ENCODE measurements around the gene ARHGAP26.

The ARHGAP26 gene

GRCh38 chr5:142737179-142737578 lies 33.0 kb upstream of the ARHGAP26 start:
- no peak for DNase-seq (ENCODE audit: low read depth in 1 of 2, low spot score in 1 of 2)
- no peak for TF ChIP-seq JUND (IDR thresholded peaks at IDR 0.05; ENCODE audit: low read depth)
- in situ Hi-C loops (cut with HindIII; ENCODE audit: low pct_unique_long_range_greater_than_20kb, low sequenced_read_pairs): no loop called here

DNA sequence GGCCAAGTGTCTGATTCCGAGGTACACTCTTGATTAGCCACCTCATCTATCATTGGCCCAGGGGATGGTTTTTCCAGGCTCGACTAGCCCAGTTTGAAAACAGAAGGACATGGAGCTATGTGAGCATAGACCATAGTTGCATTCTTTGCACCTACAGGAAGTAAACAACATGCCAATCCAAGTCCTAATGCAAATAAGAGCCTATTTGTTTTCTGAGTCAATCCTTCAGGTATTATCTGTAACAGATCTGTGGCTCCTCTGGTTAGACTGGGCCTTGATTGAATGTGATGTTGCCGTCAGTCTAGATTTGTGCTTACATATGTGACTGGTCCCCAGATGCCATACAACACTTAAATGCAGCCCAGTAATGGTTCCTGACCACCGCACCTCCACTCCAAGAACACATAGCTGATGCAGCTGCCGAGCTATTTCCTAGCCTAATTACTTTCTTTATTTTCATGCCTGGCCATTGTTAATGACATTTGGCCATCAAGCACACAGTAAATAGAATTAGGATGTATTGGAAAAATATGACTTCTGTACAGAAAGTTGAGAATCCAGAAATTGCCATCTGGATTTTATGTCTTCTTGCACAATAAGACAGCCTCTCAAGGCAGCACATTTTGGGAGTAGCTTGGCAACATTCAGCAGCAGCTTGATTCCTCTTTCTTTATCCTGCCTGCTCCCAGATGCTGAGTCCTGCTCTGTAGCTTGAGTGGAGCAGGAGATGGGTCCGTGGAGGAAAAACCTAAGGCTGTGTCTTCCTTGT lies 29.5 kb upstream of the ARHGAP26 start:
- in situ Hi-C loops (cut with HindIII; ENCODE audit: low pct_unique_long_range_greater_than_20kb, low sequenced_read_pairs): no loop called here

DNA sequence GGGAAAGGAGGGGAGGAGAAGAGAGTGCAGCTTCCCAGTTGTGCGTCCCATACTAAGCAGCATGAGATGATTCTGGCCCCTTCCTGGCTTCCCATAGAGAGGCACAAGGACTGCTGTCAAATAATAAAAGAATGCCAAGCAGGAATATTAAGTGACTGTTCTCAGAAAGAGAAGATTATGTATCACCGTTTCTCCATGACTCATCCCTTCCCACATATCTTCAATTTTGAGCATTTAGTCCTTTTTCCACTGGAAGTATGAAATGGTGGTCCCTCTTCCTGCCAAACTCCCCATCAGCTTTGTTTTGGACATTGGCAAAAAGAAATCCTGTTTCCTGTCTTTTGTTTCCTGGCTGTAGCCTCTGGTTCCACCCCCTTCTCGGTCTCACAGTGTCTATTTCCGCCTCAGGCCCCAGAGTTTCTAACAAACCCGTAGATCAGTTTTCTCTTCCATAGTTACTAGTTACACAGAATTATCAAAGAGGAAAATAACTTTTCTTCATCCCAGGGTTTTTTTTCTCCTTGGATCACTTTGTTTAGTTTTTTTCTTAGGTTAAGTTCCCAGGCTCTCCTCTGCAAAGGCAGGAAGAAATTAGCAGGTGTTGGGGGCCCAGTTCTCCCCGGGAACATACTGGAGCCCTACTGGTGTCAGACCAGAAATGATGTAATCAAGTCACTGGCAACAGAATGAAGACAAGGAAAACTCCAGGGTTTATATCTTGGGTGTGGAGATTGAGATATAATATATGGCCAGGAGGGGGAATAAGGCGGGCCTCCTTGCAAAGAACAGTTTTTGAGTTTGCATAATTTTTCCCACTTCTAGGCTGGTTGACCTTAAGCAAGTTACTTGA lies 26.4 kb upstream of the ARHGAP26 start:
- TF ChIP-seq JUND (IDR thresholded peaks at IDR 0.05; ENCODE audit: low read depth): no peak
- DNase-seq (ENCODE audit: low read depth in 1 of 2, low spot score in 1 of 2): no peak
- in situ Hi-C loops (cut with HindIII; ENCODE audit: low pct_unique_long_range_greater_than_20kb, low sequenced_read_pairs): no loop called here

More for the DNA sequence above, 29.5 kb upstream of the ARHGAP26 start:
- peak; percentile 98 for TF ChIP-seq JUND (IDR thresholded peaks at IDR 0.05; ENCODE audit: low read depth)
- peak; percentile 58 to 92 for DNase-seq (ENCODE audit: low read depth in 1 of 2, low spot score in 1 of 2)

- TF ChIP-seq JUND (IDR thresholded peaks at IDR 0.05; ENCODE audit: low read depth): no peak
- in situ Hi-C loops (cut with HindIII; ENCODE audit: low pct_unique_long_range_greater_than_20kb, low sequenced_read_pairs): no loop called here
- DNase-seq (ENCODE audit: low read depth in 1 of 2, low spot score in 1 of 2): no peak
These were observed 24.9 kb upstream of the ARHGAP26 start for GRCh38 chr5:142745268-142745667.

- DNase-seq (ENCODE audit: low read depth in 1 of 2, low spot score in 1 of 2): no peak
- in situ Hi-C loops (cut with HindIII; ENCODE audit: low pct_unique_long_range_greater_than_20kb, low sequenced_read_pairs): no loop called here
- TF ChIP-seq JUND (IDR thresholded peaks at IDR 0.05; ENCODE audit: low read depth): no peak
These were observed 23.4 kb upstream of the ARHGAP26 start for GRCh38 chr5:142746532-142747433.

GRCh38 chr5:142748132-142748531 lies 22.0 kb upstream of the ARHGAP26 start:
- in situ Hi-C loops (cut with HindIII; ENCODE audit: low pct_unique_long_range_greater_than_20kb, low sequenced_read_pairs): no loop called here
- no peak for TF ChIP-seq JUND (IDR thresholded peaks at IDR 0.05; ENCODE audit: low read depth)
- no peak for DNase-seq (ENCODE audit: low read depth in 1 of 2, low spot score in 1 of 2)

GRCh38 chr5:142748568-142749249 lies 21.5 kb upstream of the ARHGAP26 start:
- DNase-seq (ENCODE audit: low read depth in 1 of 2, low spot score in 1 of 2): peak in 1 of 2 experiments; percentile 54
- TF ChIP-seq JUND (IDR thresholded peaks at IDR 0.05; ENCODE audit: low read depth): no peak
- in situ Hi-C loops (cut with HindIII; ENCODE audit: low pct_unique_long_range_greater_than_20kb, low sequenced_read_pairs): no loop called here

DNA sequence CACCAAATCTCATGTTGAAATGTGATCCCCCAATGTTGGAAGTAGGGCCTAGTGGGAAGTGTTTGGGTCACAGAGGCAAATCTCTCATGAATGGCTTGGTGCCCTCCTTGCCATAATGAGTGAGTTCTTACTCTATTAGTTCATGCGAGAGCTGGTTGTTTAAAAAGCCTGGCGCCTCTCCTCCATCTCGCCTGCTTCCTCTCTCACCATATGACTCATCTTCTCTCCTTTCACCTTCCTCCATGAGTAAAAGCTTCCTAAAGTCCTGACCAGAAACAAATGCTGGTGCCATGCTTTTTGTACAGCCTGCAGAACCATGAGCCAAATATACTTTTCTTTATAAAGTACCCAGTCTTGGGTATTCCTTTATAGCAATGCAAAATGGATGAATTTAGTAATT lies 20.9 kb upstream of the ARHGAP26 start:
- DNase-seq (ENCODE audit: low read depth in 1 of 2, low spot score in 1 of 2): no peak
- no peak for TF ChIP-seq JUND (IDR thresholded peaks at IDR 0.05; ENCODE audit: low read depth)
- in situ Hi-C loops (cut with HindIII; ENCODE audit: low pct_unique_long_range_greater_than_20kb, low sequenced_read_pairs): no loop called here

GRCh38 chr5:142753116-142753631 lies 17.0 kb upstream of the ARHGAP26 start:
- in situ Hi-C loops (cut with HindIII; ENCODE audit: low pct_unique_long_range_greater_than_20kb, low sequenced_read_pairs): no loop called here
- no peak for TF ChIP-seq JUND (IDR thresholded peaks at IDR 0.05; ENCODE audit: low read depth)
- peak in 1 of 2 experiments; percentile 15 for DNase-seq (ENCODE audit: low read depth in 1 of 2, low spot score in 1 of 2)

DNA sequence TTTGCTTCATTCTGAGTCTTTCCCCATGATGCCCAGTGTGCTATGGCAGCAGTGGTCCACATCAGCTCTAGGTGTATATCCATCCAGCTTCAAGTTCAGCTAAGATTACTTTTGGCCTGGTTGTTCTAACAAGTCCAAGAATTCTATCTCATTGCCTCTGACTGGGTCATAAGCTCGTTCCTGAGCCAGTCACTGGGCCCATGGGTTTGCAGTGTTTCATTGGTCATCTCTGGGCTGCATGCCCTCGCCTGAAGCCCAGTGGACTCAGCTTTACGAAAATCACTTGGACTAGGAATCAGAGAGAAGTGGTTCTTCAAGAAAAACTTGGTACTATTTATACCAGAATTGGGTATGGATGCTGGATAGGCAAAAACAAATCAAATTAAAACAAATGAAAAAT lies 16.1 kb upstream of the ARHGAP26 start:
- in situ Hi-C loops (cut with HindIII; ENCODE audit: low pct_unique_long_range_greater_than_20kb, low sequenced_read_pairs): no loop called here
- no peak for TF ChIP-seq JUND (IDR thresholded peaks at IDR 0.05; ENCODE audit: low read depth)
- DNase-seq (ENCODE audit: low read depth in 1 of 2, low spot score in 1 of 2): no peak

GRCh38 chr5:142756576-142756975 lies 13.6 kb upstream of the ARHGAP26 start:
- no peak for DNase-seq (ENCODE audit: low read depth in 1 of 2, low spot score in 1 of 2)
- in situ Hi-C loops (cut with HindIII; ENCODE audit: low pct_unique_long_range_greater_than_20kb, low sequenced_read_pairs): no loop called here
- TF ChIP-seq JUND (IDR thresholded peaks at IDR 0.05; ENCODE audit: low read depth): no peak

- DNase-seq (ENCODE audit: low read depth in 1 of 2, low spot score in 1 of 2): no peak
- in situ Hi-C loops (cut with HindIII; ENCODE audit: low pct_unique_long_range_greater_than_20kb, low sequenced_read_pairs): no loop called here
- no peak for TF ChIP-seq JUND (IDR thresholded peaks at IDR 0.05; ENCODE audit: low read depth)
These were observed 12.6 kb upstream of the ARHGAP26 start for GRCh38 chr5:142757564-142757963.

Measured in T47D (cell line).